Measurements from ENCODE around the gene RPL13.
A peak's percentile ranks its signal among the peaks of the same experiment; 100 is the strongest.

RPL13 gene

GRCh38 chr16:89560378-89561141 is at the start of gene RPL13:
Gene RPL13 (plus strand): TSS chr16:89560682. CDS start chr16:89560960, 278 bp downstream.
- Histone ChIP-seq H3K4me1 (ENCODE audit: control insufficient read depth, low read length) (peaks cover 47% of the 10 kb centered on the region), H3F3A (ENCODE audit: control insufficient read depth, insufficient read depth) (peaks cover 51% of the 10 kb centered on the region), H3K4me3 (ENCODE audit: low read length) (peak within 1 kb of the TSS; percentile 97), H3K9me3 (ENCODE audit: control insufficient read depth, insufficient read depth, low read length) (no peaks in the 10 kb centered on the region), H3K4me2 (ENCODE audit: low read length) (peak within 1 kb of the TSS; percentile 85), H3K9me2 (replicated peaks; ENCODE audit: control insufficient read depth, low read length) (no peaks in the 10 kb centered on the region), H3K36me3 (ENCODE audit: control insufficient read depth, low read length) (peaks cover 78% of the 10 kb centered on the region), H3K27me3 (ENCODE audit: control insufficient read depth, low read length) (no peaks in the 10 kb centered on the region), H3K27ac (ENCODE audit: low read depth, low read length) (peak within 1 kb of the TSS; percentile 79), H3K79me2 (ENCODE audit: control insufficient read depth, low read length) (peaks cover 43% of the 10 kb centered on the region), H4K20me1 (ENCODE audit: control insufficient read depth, insufficient read depth, low read depth, low read length) (peaks cover 32% of the 10 kb centered on the region)
- TF ChIP-seq CTCF (IDR thresholded peaks at IDR 0.05; ENCODE audit: low read depth, low read length, poor library complexity, severe bottlenecking) (no peak), EZH2phosphoT487 (IDR thresholded peaks at IDR 0.05; ENCODE audit: borderline replicate concordance, low read length) (no peak)

DNA sequence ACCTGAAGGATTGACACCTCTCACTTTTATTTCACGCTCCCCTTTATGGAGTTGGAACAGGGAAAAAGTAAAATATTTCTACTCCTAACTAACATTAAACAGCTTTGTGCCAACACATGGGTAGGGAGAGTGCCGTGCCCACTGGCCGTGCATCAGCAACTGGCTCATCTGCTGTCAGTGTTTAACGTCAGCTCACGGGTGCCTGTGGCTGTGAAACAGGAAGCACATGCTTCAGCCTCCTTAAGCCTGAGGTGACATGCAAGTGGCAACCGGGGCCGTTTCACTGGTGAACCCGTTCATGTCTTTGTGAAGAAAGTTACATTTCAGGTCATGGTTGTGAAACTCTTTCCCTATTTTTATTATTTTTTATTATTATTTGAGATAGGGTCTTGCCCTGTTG is 49.1 kb upstream of the RPL13 start:
- Histone ChIP-seq H3K4me2 (ENCODE audit: low read length) (no peak overlapping the region), H3K36me3 (ENCODE audit: control insufficient read depth, low read length) (peaks cover 43% of the 10 kb centered on the region), H3K4me3 (ENCODE audit: low read length) (no peak overlapping the region), H3K79me2 (ENCODE audit: control insufficient read depth, low read length) (peaks cover 47% of the 10 kb centered on the region), H4K20me1 (ENCODE audit: control insufficient read depth, insufficient read depth, low read depth, low read length) (no peaks in the 10 kb centered on the region), H3K9me3 (ENCODE audit: control insufficient read depth, insufficient read depth, low read length) (no peaks in the 10 kb centered on the region), H3K27ac (ENCODE audit: low read depth, low read length) (no peak overlapping the region), H3F3A (ENCODE audit: control insufficient read depth, insufficient read depth) (peaks cover 4% of the 10 kb centered on the region), H3K9me2 (replicated peaks; ENCODE audit: control insufficient read depth, low read length) (no peaks in the 10 kb centered on the region), H3K4me1 (ENCODE audit: control insufficient read depth, low read length) (peaks cover 27% of the 10 kb centered on the region), H3K27me3 (ENCODE audit: control insufficient read depth, low read length) (no peaks in the 10 kb centered on the region)
- TF ChIP-seq EZH2phosphoT487 (IDR thresholded peaks at IDR 0.05; ENCODE audit: borderline replicate concordance, low read length) (no peak), CTCF (IDR thresholded peaks at IDR 0.05; ENCODE audit: low read depth, low read length, poor library complexity, severe bottlenecking) (no peak)

DNA sequence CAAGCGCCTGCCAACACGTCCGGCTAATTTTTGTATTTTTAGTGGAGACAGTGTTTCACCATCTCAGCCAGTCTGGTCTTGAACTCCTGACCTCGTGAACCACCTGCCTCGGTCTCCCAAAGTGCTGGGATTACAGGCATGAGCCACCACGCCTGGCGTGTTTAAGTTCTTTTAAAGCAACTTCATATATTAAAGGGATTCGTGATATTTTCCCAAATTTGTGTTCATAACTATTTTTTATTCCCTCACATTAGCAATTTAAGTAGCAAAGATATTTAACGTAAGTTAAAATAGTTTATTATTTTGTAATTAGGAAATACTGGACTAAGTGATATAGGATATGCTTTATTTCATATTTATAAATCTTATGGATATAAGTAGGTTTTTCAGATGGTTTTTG is 48.0 kb upstream of the RPL13 start:
- no peak overlapping the region for H3K27ac ChIP-seq (ENCODE audit: low read depth, low read length)
- H3K27me3 ChIP-seq (ENCODE audit: control insufficient read depth, low read length): no peaks in the 10 kb centered on the region
- H3K9me3 ChIP-seq (ENCODE audit: control insufficient read depth, insufficient read depth, low read length): no peaks in the 10 kb centered on the region
- no peaks in the 10 kb centered on the region for H3K9me2 ChIP-seq (replicated peaks; ENCODE audit: control insufficient read depth, low read length)
- H3F3A ChIP-seq (ENCODE audit: control insufficient read depth, insufficient read depth): no peaks in the 10 kb centered on the region
- H3K36me3 ChIP-seq (ENCODE audit: control insufficient read depth, low read length): peaks cover 52% of the 10 kb centered on the region
- no peaks in the 10 kb centered on the region for H4K20me1 ChIP-seq (ENCODE audit: control insufficient read depth, insufficient read depth, low read depth, low read length)
- peaks cover 16% of the 10 kb centered on the region for H3K4me1 ChIP-seq (ENCODE audit: control insufficient read depth, low read length)
- H3K79me2 ChIP-seq (ENCODE audit: control insufficient read depth, low read length): peaks cover 47% of the 10 kb centered on the region
- no peak overlapping the region for H3K4me3 ChIP-seq (ENCODE audit: low read length)
- TF ChIP-seq EZH2phosphoT487 (IDR thresholded peaks at IDR 0.05; ENCODE audit: borderline replicate concordance, low read length): no peak
- TF ChIP-seq CTCF (IDR thresholded peaks at IDR 0.05; ENCODE audit: low read depth, low read length, poor library complexity, severe bottlenecking): no peak
- H3K4me2 ChIP-seq (ENCODE audit: low read length): no peak overlapping the region
